Neuron (in vitro differentiated cells): ENCODE data around the gene GRB10.

Experiments
- H2AFZ ChIP-seq: one replicate; pipeline ENCODE4 v1.6.1; 2013; ENCODE audit warnings: low read depth, mild to moderate bottlenecking, inconsistent platforms, low read length, moderate library complexity
- H3K27me3 ChIP-seq: one replicate; pipeline ENCODE4 v1.6.1; 2013; ENCODE audit warnings: low read length; ENCODE audit not compliant: insufficient read depth
- H3K36me3 ChIP-seq: one replicate; pipeline ENCODE4 v1.6.1; 2013; ENCODE audit warnings: low read length; ENCODE audit not compliant: insufficient read depth
- H3K4me1 ChIP-seq: one replicate; pipeline ENCODE4 v1.6.1; 2013; ENCODE audit warnings: low read length; ENCODE audit not compliant: insufficient read depth
- H3K4me3 ChIP-seq: 2 replicates; pipeline ENCODE4 v1.5.1; 2013; ENCODE audit warnings: mild to moderate bottlenecking, low read length, moderate library complexity
- H3K9me3 ChIP-seq: one replicate; pipeline ENCODE4 v1.6.1; 2013; ENCODE audit warnings: low read length

Gene GRB10

DNA sequence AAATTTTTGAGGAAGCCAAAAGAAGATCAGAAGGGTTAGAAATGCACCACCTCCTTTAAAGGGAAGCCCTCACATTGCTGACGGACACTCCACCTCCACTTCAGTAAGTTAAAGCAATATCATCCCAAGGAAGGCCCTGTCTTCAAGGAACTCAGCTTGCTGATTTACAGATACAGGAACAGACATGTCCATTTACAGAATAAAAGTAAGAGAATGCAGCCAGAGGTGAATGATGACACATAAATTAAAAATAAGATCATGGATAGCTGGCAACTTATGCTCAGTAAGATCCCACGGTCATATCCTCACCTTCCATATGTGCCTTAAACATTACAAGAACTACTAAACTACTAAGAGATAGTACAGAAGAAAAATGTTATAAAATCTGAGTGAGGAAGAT lies 20.4 kb downstream of the GRB10 start:
- Histone ChIP-seq H3K36me3 (peaks cover 13% of the 10 kb centered on the region), H3K4me1 (peaks cover 17% of the 10 kb centered on the region), H3K9me3 (peaks cover 10% of the 10 kb centered on the region), H3K27me3 (no peaks in the 10 kb centered on the region), H2AFZ (no peak overlapping the region), H3K4me3 (no peak overlapping the region)

DNA sequence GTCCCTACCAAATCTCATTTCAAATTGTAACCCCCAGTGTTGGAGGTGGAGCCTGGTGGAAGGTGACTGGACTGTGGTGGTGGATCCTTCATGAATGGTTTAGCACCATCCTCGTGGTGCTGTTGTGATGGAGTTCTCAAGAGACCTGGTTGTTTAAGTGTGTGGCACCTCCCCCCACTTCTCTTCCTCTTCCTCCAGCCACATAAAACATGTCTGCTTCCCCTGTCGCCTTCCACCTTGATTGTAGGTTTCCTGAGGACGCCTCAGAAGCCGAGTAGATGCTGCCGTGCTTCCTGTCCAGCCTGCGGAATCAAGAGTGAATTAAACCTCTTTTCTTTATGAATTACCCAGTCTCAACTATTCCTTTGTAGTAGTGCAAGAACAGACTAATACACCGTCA lies 21.0 kb downstream of the GRB10 start:
- Histone ChIP-seq H3K9me3 (peaks cover 10% of the 10 kb centered on the region), H3K4me3 (no peak overlapping the region), H3K27me3 (no peaks in the 10 kb centered on the region), H2AFZ (no peak overlapping the region), H3K36me3 (peaks cover 13% of the 10 kb centered on the region), H3K4me1 (peaks cover 11% of the 10 kb centered on the region)

DNA sequence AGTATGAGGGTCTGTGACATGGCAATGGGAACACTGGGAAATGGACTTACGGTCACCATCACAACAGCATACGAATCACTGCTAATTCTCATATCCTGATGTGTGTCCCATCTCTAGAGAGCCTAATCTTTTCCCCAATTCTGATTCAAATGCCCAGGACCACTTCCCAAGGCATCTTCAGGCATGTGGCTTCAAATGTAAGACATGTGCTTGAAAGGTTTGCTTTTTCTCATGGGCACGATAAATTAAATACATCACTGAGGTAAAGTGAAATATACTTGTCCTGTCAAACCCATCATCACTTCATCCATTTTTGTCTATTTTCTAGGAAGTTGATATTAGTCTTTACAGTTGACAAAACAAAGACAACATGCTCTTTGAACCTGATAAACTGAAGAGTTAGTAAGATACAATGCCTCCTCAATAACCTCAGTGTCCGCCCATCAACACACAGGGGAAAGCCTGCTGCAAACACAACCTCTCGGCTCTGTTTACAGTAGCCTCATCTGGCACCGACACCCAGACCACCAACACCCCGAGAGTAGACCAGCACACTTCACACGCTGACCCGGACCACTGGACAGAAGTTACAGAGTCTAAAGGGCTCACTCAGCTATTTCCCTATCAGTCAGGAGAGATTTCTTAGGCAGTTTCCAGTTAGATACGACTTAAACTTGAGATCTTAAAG lies 24.8 kb downstream of the GRB10 start:
- no peaks in the 10 kb centered on the region for H3K4me1 ChIP-seq
- H3K4me3 ChIP-seq, result no peak overlapping the region
- H3K36me3 ChIP-seq, result peaks cover 31% of the 10 kb centered on the region
- no peaks in the 10 kb centered on the region for H3K27me3 ChIP-seq
- H2AFZ ChIP-seq, result no peak overlapping the region
- H3K9me3 ChIP-seq, result peaks cover 8% of the 10 kb centered on the region

DNA sequence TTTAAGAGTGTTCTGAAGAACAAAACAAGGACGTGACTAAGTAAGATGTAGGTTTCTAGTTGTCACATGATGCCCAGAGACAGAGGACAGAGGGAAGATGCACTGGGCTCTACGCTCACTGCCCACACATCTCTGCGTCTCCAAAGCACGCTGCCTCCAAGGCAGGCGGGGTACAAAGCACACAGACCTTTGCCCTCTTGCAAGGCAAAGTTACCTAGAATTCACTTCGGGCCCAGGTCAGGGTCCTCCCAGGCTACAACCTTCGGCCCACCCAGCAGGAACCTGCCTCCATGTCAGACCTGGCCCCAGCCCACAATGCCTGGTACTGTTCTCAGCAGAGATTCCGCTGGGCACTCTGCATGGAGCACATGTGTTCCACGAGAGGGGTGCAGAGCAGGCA lies 26.5 kb downstream of the GRB10 start:
- Histone ChIP-seq H3K4me1 (no peaks in the 10 kb centered on the region), H3K36me3 (peaks cover 30% of the 10 kb centered on the region), H3K9me3 (peaks cover 5% of the 10 kb centered on the region), H2AFZ (no peak overlapping the region), H3K4me3 (no peak overlapping the region), H3K27me3 (no peaks in the 10 kb centered on the region)

DNA sequence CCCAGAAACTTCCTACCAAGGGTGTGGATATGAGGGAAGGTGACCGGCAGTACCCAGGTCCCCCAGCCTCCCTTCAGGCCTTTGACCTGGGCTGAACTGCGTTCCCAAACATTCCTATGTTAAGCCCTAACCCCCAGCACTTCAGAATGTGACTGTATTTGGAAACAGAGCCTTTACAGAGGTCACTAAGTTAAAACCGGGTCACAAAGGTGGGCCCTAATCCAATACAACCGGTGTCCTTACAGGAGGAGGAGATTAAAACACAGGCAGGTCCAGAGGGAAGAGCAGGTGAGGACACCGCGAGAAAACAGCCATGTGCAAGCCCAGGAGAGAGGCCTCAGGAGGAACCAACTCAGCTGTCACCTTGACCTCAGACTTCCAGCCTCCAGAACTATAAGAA lies 28.0 kb downstream of the GRB10 start:
- H3K27me3 ChIP-seq, result no peaks in the 10 kb centered on the region
- H2AFZ ChIP-seq, result no peak overlapping the region
- H3K4me3 ChIP-seq, result no peak overlapping the region
- peaks cover 5% of the 10 kb centered on the region for H3K9me3 ChIP-seq
- peaks cover 27% of the 10 kb centered on the region for H3K36me3 ChIP-seq
- no peaks in the 10 kb centered on the region for H3K4me1 ChIP-seq

DNA sequence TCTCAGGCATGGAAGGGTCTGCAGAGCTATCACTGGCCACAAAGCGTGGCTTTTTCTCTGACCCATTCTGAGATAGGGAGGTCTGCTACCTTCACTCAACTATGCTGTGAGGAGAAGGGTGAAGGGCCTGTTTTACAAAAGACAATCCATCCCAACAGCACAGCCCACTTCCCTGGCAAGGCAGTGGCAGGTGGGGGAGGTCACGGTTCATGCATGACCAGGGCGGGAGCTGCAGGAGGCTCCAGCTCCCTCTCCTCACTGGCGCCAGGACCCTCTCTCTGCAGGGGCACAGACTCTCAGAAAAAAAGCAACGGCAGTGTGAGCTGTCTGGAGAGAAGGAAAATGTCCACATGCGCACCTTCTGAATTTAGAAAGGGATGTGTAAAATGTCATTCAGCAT lies 28.5 kb downstream of the GRB10 start:
- H3K4me3 ChIP-seq, result no peak overlapping the region
- H3K4me1 ChIP-seq, result no peaks in the 10 kb centered on the region
- peaks cover 27% of the 10 kb centered on the region for H3K36me3 ChIP-seq
- H3K27me3 ChIP-seq, result no peaks in the 10 kb centered on the region
- no peak overlapping the region for H2AFZ ChIP-seq
- peaks cover 5% of the 10 kb centered on the region for H3K9me3 ChIP-seq

DNA sequence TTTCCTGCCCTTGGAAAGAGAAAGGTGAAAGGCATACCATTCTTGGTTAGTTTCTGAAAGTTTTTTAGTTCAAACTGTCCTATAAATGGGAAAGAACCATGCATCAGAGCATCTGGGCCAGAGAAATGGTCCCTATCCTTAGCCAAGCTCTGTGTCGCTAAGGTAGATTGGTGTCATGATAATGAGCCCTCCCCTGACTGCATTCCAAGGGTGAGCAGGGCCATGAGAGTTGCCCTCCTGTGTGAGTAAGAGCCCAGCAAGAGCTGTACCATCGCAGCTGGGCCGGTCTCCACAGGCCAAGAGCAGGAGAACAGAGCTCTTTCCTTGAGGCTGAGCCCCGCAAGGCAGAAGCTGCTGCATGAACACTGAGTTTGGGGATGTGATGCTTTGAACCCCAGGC lies 30.3 kb downstream of the GRB10 start:
- H2AFZ ChIP-seq, result no peak overlapping the region

DNA sequence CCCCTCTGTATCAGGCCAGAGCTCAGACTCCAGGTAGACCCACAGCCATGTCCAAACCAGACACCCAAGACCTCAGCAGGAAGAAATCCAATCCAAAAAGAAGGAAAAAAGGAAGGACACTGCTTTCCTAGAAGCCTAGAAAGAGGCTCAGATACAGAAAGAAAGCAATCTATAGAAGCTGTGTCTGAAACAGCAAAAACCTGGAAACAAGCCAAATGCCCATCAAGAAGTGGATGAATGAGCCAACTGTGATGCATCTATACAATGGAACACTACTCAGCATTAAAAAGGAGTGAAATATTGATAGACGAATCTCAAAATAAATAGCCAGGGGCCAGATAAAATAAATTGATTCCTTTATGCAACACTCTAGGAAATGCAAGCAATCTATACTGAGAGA lies 31.6 kb downstream of the GRB10 start:
- peaks cover 49% of the 10 kb centered on the region for H3K36me3 ChIP-seq
- no peaks in the 10 kb centered on the region for H3K4me1 ChIP-seq
- H3K9me3 ChIP-seq, result peaks cover under 1% of the 10 kb centered on the region
- no peak overlapping the region for H3K4me3 ChIP-seq
- H2AFZ ChIP-seq, result no peak overlapping the region
- no peaks in the 10 kb centered on the region for H3K27me3 ChIP-seq

More for the DNA sequence above, 30.3 kb downstream of the GRB10 start:
- H3K4me3 ChIP-seq, result no peak overlapping the region
- H3K9me3 ChIP-seq, result peaks cover 3% of the 10 kb centered on the region
- no peaks in the 10 kb centered on the region for H3K4me1 ChIP-seq
- H3K27me3 ChIP-seq, result no peaks in the 10 kb centered on the region
- H3K36me3 ChIP-seq, result peaks cover 38% of the 10 kb centered on the region

DNA sequence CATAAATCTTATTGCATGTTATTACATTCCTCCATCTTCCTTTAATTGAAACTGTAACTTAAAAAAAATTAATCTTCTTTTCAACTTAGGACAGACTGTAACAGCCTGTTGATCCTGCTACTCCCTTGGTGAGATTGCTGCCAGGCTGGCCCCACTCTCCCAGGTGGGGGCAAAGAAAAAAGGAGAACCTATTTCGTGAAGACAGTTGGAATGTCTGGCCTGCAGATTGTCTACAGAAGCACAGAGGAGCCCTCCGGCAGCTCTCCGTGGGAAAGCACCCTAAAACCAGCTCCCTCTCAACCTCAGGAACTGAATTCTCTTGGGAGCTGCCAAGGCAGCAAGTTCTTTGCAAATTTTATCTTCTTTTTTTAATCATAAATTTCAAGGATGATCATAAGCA lies 32.8 kb downstream of the GRB10 start:
- no peaks in the 10 kb centered on the region for H3K27me3 ChIP-seq
- H3K4me3 ChIP-seq, result no peak overlapping the region
- H3K9me3 ChIP-seq, result no peaks in the 10 kb centered on the region
- H3K4me1 ChIP-seq, result no peaks in the 10 kb centered on the region
- H2AFZ ChIP-seq, result no peak overlapping the region
- peaks cover 44% of the 10 kb centered on the region for H3K36me3 ChIP-seq

DNA sequence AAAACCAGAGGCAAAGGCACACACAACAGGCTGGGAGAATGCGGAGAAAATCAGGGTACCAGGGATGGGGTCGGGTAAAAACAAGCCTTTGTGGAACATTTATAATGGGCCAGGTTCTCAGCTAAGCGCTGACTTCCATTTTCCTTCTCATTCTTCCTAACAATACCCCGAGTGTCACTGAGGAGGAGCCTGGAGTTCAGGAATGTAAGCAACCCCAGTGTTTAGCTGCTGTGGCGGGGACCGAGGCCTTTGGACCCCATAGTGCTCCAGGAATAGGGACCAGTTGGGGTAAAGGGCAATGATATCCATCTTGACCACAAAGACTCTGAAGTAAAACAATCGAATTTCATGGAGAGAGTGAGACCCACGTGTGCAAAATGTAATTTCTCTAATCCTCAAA lies 34.2 kb downstream of the GRB10 start:
- Histone ChIP-seq H2AFZ (no peak overlapping the region), H3K27me3 (no peaks in the 10 kb centered on the region), H3K4me1 (no peaks in the 10 kb centered on the region), H3K36me3 (peaks cover 44% of the 10 kb centered on the region), H3K9me3 (no peaks in the 10 kb centered on the region), H3K4me3 (no peak overlapping the region)

DNA sequence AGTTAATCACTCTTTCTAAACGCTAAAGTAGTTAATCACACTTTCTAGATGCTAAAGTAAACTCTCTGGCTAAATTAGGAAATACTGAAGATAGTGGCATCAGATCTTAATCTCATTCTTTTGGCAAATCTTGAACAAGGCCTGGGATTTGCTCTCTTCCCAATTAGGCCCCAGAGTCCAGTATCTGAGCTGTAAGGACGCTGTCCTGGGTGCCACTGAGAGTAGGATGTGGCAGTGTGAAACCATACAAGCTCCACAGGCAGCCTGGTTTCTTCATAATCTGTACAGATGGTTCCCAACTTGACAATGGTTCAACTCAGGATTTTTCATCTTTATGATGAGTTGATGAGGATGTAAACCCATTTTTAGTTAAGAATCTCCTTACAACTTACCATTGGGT lies 36.9 kb downstream of the GRB10 start:
- Histone ChIP-seq H3K4me1 (no peaks in the 10 kb centered on the region), H3K9me3 (no peaks in the 10 kb centered on the region), H3K4me3 (no peak overlapping the region), H3K36me3 (peaks cover 35% of the 10 kb centered on the region), H3K27me3 (no peaks in the 10 kb centered on the region), H2AFZ (no peak overlapping the region)

DNA sequence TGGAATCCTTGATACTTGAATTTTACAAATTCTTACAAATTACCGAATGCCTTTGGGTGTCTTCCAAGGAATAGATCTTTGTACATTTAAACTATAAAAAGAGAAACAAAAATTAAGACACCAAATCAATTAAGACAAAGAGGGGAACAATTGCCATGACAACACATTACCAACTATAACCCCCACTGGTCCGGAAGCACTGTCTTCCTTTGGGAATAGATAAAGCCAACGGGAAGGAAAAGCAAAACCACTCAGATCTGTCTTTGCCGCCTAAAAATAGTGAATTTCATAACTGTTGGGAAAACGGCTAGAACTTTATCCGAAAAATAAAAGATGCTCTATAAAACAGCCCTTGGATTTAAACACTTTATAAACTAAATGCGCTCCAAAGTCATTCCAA lies 37.4 kb downstream of the GRB10 start:
- Histone ChIP-seq H3K9me3 (no peaks in the 10 kb centered on the region), H3K4me3 (no peak overlapping the region), H3K36me3 (peaks cover 35% of the 10 kb centered on the region), H3K27me3 (no peaks in the 10 kb centered on the region), H2AFZ (no peak overlapping the region), H3K4me1 (no peaks in the 10 kb centered on the region)

DNA sequence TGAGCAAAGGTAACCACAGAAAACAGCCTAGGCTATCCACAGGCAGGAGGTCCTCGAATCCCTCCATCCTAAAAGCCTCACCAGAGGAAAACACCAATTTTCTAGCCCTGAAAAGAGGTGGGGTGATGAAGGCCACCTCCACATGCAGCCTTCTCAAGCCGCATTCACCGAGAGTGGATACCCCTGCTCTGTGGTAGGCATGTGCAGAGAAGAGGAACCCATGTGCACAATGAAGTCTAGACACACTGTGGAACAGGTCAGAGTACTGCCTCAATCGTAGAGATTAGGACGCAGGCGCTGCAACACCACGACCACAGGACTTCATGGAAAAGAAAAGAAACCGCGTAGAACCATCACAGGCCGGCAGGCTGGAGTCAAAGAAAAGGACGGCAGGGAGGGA lies 38.8 kb downstream of the GRB10 start:
- Histone ChIP-seq H3K27me3 (no peaks in the 10 kb centered on the region), H3K36me3 (peaks cover 35% of the 10 kb centered on the region), H3K9me3 (no peaks in the 10 kb centered on the region), H2AFZ (no peak overlapping the region), H3K4me3 (no peak overlapping the region), H3K4me1 (no peaks in the 10 kb centered on the region)

DNA sequence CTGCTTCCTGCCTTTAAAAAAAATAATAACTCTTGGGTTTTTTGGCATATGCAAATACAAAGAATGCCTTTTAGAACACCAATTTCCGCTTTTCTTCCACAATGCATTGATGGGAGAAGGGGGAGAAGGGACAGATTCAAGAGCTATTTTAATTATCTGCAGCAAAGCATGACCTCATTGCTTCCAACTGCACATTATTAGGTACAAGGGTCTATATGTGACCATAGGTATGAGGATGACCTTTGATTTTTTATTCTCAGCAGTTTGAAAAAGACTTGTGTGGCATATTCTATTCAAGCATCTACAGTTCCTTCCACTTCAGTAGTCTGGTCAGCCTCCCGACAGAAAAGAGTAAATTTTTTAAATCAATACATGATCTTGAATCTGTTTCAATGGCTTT lies 39.7 kb downstream of the GRB10 start:
- Histone ChIP-seq H3K4me1 (no peaks in the 10 kb centered on the region), H3K27me3 (no peaks in the 10 kb centered on the region), H3K4me3 (no peak overlapping the region), H2AFZ (no peak overlapping the region), H3K36me3 (peaks cover 30% of the 10 kb centered on the region), H3K9me3 (peaks cover 3% of the 10 kb centered on the region)
